ENCODE results near the gene PRIM2.
"Not testable (repeated sequence)": the region's sequence is repeated elsewhere in the genome, so short reads cannot be mapped to it uniquely, and the experiment has no call there.

PRIM2 gene

GRCh38 chr6:57305761-57306160 lies 11.7 kb upstream of the PRIM2 start:
- TF ChIP-seq MAX (IDR thresholded peaks at IDR 0.05; ENCODE audit: low read depth, low read length): no peak
- TF ChIP-seq, protein P1, sequence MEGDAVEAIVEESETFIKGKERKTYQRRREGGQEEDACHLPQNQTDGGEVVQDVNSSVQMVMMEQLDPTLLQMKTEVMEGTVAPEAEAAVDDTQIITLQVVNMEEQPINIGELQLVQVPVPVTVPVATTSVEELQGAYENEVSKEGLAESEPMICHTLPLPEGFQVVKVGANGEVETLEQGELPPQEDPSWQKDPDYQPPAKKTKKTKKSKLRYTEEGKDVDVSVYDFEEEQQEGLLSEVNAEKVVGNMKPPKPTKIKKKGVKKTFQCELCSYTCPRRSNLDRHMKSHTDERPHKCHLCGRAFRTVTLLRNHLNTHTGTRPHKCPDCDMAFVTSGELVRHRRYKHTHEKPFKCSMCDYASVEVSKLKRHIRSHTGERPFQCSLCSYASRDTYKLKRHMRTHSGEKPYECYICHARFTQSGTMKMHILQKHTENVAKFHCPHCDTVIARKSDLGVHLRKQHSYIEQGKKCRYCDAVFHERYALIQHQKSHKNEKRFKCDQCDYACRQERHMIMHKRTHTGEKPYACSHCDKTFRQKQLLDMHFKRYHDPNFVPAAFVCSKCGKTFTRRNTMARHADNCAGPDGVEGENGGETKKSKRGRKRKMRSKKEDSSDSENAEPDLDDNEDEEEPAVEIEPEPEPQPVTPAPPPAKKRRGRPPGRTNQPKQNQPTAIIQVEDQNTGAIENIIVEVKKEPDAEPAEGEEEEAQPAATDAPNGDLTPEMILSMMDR (IDR thresholded peaks at IDR 0.05; ENCODE audit: low read depth, low read length): no peak
- no peak for TF ChIP-seq POLR2A (IDR thresholded peaks at IDR 0.05; ENCODE audit: extremely low read depth, insufficient read length)
- no peak for TF ChIP-seq MYC (IDR thresholded peaks at IDR 0.05; ENCODE audit: low read depth, low read length)
- no peak overlapping the region for H3K4me3 ChIP-seq (ENCODE audit: low read depth, low read length)
- no peak for DNase-seq (ENCODE audit: low read depth)

DNA sequence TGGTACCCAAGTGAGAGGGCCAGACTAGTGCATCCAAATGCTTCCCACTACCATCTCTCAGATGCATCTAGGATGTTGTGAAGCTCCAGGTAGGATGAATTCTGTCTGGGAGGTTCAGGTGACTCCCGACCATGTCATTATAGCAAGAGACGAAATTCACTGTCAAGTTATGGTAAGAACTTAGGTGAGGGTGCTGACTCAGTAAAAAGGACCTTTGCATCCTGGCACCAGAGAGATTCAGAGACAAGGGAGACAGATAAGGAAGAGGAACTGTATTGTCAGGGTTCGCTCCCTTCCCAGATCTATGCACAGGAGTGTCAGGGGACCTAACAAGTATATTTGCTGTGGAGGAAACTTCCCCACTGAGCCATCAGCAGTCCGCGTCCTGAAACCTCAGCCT lies 11.2 kb upstream of the PRIM2 start:
- no peak for DNase-seq (ENCODE audit: low read depth)
- TF ChIP-seq MAX (IDR thresholded peaks at IDR 0.05; ENCODE audit: low read depth, low read length): no peak
- TF ChIP-seq MYC (IDR thresholded peaks at IDR 0.05; ENCODE audit: low read depth, low read length): no peak
- no peak for TF ChIP-seq POLR2A (IDR thresholded peaks at IDR 0.05; ENCODE audit: extremely low read depth, insufficient read length)
- TF ChIP-seq, protein P1 (IDR thresholded peaks at IDR 0.05; ENCODE audit: low read depth, low read length): no peak
- no peak overlapping the region for H3K4me3 ChIP-seq (ENCODE audit: low read depth, low read length)

- no peak for DNase-seq (ENCODE audit: low read depth)
- TF ChIP-seq MAX (IDR thresholded peaks at IDR 0.05; ENCODE audit: low read depth, low read length) (no peak), POLR2A (IDR thresholded peaks at IDR 0.05; ENCODE audit: extremely low read depth, insufficient read length) (no peak), MYC (IDR thresholded peaks at IDR 0.05; ENCODE audit: low read depth, low read length) (no peak)
- TF ChIP-seq, protein P1 (IDR thresholded peaks at IDR 0.05; ENCODE audit: low read depth, low read length): no peak
- no peak overlapping the region for H3K4me3 ChIP-seq (ENCODE audit: low read depth, low read length)
Measured at GRCh38 chr6:57307850-57308249, 9.6 kb upstream of the PRIM2 start.

- not testable (repeated sequence) for DNase-seq (ENCODE audit: low read depth); H3K4me3 ChIP-seq (ENCODE audit: low read depth, low read length)
Measured at GRCh38 chr6:57308755-57309154, 8.7 kb upstream of the PRIM2 start.

GRCh38 chr6:57310095-57310816 lies 7.2 kb upstream of the PRIM2 start:
- not testable (repeated sequence) for H3K4me3 ChIP-seq (ENCODE audit: low read depth, low read length); DNase-seq (ENCODE audit: low read depth)

- no peak for DNase-seq (ENCODE audit: low read depth)
- H3K4me3 ChIP-seq (ENCODE audit: low read depth, low read length): no peak overlapping the region
- TF ChIP-seq, protein P1 (IDR thresholded peaks at IDR 0.05; ENCODE audit: low read depth, low read length): no peak
- TF ChIP-seq POLR2A (IDR thresholded peaks at IDR 0.05; ENCODE audit: extremely low read depth, insufficient read length) (no peak), MYC (IDR thresholded peaks at IDR 0.05; ENCODE audit: low read depth, low read length) (no peak)
Measured at GRCh38 chr6:57310817-57311157, 6.6 kb upstream of the PRIM2 start.

- DNase-seq (ENCODE audit: low read depth); H3K4me3 ChIP-seq (ENCODE audit: low read depth, low read length): not testable (repeated sequence)
Measured at GRCh38 chr6:57311300-57312003, 6.0 kb upstream of the PRIM2 start.

Data from NB4 (cell line).